SU-DHL-6 (cell line): ENCODE results near the gene TRIM9.

ENCODE experiments used
- EZH2phosphoT487 ChIP-seq: fragments of 200-600 bp; sonication (generic), shearing (Covaris generic); conservative IDR thresholded peaks from 2 replicates; pipeline ENCODE4 v1.6.1; 2018; ENCODE audit warnings: mild to moderate bottlenecking, antibody characterized with exemption, low read length, moderate library complexity, mixed read lengths
- TF ChIP-seq, protein P1 (sequence below): fragments of 200-600 bp; sonication (generic); IDR thresholded peaks from one replicate; pipeline ENCODE4 v1.5.1; 2017; ENCODE audit warnings: antibody characterized with exemption, mild to moderate bottlenecking, low read length, moderate library complexity; ENCODE audit not compliant: insufficient read depth, poor library complexity, severe bottlenecking

DNA sequence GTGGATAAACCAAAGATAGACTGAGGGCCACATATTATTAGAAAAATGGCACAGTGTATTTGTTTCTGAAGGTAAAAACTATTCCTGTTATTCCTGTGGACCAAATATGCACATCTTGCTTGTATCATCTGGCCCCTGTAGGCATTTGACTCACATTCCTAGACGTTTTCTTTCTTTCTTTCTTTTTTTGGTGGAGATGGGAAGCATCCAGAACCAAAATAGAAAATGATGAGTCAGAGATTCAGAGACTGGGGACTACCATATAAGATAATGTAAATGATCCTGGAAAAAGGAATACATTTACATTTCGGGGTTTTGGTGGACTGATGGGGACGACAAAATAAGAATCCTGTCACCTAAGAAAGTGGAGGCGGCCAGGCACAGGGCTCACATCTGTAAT is 24.2 kb downstream of the TRIM9 start:
- TF ChIP-seq, protein P1, sequence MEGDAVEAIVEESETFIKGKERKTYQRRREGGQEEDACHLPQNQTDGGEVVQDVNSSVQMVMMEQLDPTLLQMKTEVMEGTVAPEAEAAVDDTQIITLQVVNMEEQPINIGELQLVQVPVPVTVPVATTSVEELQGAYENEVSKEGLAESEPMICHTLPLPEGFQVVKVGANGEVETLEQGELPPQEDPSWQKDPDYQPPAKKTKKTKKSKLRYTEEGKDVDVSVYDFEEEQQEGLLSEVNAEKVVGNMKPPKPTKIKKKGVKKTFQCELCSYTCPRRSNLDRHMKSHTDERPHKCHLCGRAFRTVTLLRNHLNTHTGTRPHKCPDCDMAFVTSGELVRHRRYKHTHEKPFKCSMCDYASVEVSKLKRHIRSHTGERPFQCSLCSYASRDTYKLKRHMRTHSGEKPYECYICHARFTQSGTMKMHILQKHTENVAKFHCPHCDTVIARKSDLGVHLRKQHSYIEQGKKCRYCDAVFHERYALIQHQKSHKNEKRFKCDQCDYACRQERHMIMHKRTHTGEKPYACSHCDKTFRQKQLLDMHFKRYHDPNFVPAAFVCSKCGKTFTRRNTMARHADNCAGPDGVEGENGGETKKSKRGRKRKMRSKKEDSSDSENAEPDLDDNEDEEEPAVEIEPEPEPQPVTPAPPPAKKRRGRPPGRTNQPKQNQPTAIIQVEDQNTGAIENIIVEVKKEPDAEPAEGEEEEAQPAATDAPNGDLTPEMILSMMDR, result no peak
- no peak for TF ChIP-seq EZH2phosphoT487
